Superior temporal gyrus (tissue), 1 donor: Measurements from ENCODE around the gene CYTL1.
"Not testable (repeated sequence)": the region's sequence is repeated elsewhere in the genome, so short reads cannot be mapped to it uniquely, and the experiment has no call there.

ENCODE experiments used
- DNase-seq: peaks from one replicate; pipeline ENCODE4 v3.0.0-alpha.2; 2016; ENCODE audit errors: extremely low spot score

Gene CYTL1

DNA sequence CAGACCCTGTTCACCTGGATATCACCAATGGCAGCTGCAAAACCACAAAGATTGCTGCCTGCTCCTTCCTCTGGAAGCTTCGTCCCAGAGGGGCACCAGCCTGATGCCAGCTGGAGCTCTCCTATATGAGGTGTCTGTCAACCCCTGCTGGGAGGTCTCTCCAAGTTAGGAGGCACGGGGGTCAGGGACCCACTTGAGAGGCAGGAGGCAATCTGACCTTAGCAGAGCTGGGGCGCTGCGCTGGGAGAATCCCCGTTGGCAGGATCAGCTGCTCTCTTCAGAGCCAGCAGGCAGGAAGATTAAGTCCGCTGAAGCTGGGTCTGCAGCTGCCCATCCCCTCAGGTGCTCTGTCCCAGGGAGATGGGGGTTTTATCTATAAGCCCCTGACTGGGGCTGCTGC is 17.6 kb downstream of the CYTL1 start:
- not testable (repeated sequence) for DNase-seq

DNA sequence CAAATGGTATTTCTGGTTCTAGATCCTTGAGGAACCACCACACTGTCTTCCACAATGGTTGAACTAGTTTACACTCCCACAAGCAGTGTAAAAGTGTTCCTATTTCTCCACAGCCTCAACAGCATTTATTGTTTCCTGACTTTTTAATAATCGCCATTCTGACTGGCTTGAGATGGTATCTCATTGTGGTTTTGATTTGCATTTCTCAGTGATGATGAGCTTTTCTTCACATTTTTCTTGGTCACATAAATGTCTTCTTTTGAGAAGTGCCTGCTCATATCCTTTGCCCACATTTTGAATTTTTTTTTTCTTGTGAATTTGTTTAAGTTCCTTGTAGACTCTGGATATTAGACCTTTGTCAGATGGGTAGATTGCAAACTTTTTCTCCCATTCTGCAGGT is 22.3 kb downstream of the CYTL1 start:
- not testable (repeated sequence) for DNase-seq

DNA sequence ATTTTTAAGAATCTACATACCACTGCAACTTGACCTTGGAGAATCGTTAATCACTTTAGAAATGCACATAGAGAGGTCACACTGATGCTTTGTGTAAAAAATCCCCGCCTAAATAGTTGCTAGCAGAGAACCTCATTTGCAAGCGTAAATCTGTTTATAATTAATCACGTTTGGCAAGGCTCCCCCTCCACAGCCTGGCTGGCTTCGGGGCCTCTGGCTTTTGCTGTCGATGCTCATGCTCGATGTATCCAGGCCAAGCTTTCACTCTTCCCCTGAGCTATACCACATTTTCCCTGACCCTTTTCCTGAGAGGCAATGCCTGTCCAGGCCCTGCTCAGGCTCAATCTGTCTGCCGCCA is 23.4 kb downstream of the CYTL1 start:
- no peak for DNase-seq

DNA sequence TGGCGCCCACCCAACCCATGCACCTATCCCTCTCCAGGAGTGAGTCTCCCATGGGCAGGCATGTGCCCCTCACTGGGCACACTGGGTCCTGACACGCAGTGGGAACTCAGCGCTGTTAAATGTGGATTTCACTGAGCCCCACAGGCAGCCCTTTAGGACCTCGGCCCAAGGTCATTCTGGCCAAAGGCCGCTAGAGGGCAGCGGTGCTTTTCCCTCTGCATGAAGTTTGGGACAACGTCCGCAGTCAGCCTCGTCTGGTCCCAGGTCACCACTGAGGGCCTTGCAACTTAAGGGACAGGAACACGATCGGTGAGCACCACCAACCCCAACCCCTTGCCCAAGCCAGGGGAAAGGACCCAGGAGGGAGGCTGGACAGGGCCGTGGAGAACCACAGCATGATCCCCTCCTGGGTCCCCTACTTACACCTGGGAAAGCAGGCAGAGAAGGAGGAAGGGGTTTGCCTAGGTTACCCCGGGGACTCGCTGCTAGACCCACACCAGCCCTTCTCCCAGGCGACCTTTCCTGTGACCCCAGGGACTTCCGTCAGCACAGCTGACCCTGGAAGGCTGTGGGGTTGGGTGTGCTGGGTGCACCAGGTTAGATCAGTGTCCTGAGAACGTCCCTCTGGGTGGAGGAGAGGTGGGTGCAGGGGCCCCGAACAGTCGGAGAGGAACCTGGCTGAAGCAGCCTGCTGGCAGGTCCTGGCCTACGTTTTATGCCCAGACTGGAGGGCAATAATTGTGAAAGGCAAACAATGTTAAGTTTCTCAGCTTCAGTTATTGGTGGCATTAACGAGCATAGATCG is 24.0 kb downstream of the CYTL1 start:
- peak; percentile 79 for DNase-seq

DNA sequence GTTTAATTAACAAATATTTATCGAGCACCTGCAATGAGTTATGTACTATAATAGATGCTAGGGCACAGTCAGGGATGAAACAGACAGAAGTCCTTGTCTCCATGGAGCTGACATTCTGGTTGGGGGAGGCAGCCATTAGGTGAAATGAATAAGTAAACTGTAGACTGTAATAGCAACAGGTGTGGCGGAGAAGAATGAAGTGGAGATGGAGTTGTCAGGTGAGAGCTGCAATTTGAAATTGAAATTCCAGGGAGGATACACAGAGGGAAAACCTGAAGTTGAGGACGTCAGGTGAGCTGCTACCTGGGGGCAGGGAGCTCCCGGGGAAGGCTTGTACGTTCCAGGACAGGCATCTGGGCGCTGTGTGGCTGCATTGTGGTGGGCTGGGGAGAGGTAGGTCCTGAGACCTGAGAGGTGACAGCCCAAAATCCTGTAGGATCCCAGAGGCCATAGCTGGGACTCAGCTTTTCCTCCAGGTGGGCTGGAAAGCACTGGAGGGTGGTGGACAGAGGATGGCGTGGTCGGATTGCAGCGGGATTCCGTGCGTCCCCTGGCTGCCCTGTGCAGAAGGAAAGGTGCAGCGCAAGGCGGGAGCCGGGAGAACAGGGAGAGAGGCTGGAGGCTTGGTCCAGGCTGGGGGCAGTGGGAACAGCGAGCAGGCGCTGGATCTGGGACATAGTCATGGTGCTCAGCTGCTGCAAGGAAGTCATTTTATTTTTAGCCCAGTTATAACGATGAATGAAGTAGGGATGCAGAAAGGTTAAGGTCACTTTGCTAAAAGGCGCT is 24.8 kb downstream of the CYTL1 start:
- no peak for DNase-seq

DNA sequence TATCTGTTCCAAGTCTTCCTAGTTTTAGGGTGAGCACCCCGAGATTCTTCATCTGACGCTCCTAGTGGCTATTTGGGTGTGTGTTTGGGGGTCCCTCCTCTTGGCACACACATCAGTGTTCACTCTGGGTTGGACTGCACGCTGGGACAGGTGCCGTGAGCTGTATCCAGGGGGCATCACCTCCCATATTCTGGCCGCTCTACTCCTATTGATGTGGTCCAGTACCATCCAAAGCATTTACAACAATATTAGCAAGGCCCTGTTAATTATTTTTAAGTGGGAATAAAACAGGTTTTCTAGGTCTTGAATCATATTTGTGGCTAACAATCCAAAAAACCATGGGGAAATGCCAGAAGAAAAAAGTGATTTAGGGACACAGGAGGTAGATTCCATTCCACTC is 26.4 kb downstream of the CYTL1 start:
- DNase-seq: no peak

DNA sequence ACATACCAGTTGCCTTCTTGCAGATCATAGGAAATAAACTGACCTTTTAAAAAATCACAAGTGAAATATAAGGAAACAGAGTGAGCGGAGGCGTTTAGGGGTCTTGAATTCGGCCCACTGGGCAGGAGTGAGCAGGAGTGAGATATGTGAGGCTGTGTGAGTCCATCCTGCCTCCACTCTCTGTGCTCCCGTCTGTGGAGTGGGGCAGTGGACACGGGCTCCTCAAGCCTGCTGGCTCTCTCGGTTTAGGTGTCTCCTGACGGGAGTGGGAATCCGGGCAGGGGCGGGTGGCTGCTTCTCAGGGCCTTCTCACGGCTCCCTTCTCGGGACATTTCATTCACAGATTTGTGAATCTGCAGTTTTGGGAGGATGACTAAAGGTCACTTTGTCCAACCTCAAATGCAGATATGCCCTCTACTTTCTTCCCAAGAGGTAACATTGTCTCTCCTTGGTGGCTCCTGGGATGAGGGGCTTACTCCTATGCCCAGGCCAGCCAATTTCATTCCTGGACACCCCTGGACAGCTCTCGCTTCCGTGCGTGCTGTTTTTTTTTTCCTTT is 27.6 kb downstream of the CYTL1 start:
- no peak for DNase-seq

DNA sequence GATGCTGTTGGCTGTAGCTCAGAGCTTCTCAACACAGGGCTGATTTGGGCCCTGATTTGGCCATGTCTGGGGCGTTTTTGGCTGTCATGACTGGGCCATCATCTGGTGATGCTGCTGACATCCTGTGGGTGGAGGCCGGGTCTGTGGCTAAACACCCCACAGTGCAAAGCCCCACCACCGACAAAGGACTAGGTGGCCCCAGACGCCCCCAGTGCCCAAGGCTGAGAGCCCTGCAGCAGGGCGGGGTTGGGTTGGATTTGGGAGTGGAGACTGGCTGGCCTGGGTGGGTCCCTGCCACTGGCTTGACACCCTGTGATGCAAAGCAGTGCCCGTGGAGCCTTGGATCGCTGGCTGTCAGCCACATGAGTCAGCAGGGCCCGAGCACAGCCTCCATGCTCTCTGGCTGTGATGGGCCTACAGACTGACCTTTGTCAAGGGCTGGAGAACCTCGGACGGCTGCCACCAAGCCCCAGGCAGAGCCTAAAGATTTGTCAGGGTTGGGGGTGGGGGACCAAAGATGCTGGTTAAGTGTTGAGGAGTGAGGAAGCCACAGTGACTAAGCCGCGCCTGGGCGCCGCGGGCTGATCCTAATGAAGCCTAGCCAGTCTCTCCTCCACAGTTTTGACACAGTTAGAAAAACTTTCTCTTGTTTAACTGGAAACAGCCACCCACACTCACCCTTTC is 28.3 kb downstream of the CYTL1 start:
- no peak for DNase-seq

DNA sequence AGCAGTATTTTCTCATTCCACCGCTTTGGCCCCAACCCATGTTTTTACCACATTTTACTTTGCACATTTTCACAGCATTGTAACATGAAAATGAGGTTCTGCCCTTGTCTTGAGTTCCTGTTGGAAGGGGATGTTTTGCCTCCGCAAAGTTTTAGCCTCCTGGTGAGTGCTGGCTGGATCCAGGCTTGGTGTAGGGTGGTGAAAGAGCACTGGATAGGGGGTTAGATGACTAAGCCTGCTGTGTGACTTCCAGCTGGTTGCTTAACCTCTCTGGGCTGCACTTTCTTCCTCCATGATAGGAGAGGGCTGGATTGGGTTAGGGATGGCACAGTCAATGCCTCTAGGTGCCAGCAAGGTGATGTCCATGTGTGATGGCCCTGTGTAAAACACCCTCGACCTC is 28.9 kb downstream of the CYTL1 start:
- no peak for DNase-seq

DNA sequence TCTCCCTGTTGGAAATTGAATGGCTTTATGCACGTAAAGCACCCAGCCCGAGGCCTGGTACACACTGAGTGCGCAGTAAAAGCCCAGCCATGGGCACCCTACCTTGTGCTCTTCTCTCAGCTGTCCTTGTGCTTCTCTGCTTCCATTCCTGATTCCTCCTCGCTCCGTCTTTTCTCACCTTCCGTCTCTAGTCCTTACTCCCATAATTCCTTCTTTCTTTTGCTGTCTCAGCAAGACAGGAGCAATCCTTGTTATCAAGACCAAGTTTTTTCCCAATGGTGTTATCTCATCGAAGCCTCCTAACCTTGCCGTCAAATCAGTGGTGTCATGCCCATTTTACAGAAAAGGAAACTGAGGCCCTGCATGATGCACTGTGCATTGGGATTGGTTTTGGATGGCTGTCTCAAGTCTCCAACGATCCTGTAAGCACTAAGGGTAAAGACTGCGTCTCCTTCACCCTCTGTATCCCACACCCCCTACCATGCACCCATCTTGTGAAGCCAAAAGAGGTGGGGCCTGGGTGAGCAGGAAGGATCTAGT is 30.1 kb downstream of the CYTL1 start:
- DNase-seq: no peak

DNA sequence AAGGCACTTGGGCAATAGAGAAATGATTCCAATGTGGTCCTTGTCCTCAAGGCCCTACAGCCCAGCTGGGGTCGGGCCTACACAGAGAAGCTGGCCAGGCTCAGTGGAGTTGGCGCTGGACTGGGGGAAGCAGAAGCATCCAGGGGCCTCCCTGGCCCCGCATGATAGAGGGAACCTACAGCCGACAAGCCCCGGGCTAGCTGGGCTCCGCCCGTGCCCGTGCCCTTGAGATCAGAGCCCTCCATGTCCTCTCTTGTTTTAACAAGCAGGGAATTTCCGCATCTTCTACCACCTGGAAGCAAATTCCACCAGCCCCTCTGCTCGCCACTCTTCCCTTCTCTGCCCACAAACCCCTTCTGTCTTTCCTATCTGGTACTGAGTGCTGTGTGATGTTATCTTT is 31.6 kb downstream of the CYTL1 start:
- DNase-seq: no peak

DNA sequence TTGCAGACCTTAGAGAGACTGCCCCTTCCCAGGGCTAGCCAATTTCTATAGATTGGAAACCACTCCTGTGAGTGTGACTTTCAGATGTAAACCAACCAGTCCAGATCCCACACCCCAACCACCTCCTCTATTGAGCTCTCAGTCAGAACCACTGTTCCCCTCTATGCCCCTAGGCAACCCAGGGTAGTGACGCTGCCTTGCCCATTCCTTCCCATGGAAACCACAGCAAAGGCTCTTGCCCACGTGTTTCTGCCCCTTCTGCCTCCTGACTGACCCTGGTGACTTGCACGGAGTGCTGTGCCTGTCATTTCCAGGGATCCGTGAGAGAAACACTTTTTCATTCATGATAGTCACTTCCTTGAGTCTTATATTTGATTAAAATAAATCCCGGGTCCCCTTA is 32.4 kb downstream of the CYTL1 start:
- DNase-seq: no peak

DNA sequence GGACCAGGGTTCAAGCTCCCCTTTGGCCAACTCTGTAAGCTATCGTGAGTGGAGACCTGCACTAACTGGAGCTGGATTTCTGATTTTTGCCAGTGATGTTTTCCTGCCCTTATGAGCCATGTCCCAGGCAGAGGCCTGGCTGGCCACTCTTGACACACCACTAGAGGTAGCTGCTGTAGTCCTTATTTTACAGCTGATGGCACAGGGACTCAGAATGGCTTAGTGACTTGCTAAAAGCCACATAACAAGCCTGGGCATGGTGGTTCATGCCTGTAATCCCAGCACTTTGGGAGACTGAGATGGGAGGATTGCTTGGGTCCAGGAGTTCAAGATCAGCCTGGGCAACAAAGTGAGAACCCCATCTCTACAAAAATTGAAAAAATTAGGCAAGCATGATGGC is 33.4 kb downstream of the CYTL1 start:
- DNase-seq: peak; percentile 14

DNA sequence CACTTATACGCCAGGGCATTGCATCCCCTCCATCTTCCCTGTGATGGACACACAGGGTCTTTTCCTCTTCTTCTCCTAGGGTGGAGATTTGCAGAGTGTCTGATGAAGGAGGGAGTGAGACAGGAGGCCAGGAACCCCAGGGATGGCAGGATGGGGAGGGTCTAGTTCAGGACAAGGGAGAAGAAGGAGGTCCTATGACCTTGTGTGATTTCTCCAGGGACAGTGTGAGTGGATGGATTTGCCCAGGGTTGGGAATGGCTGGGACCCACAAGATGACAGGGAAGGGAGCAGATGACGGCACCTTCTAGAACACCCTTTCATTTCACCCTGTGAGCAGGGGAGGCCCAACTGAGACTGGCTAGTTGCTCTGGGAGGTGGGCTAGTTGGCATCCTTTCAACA is 34.2 kb downstream of the CYTL1 start:
- no peak for DNase-seq

DNA sequence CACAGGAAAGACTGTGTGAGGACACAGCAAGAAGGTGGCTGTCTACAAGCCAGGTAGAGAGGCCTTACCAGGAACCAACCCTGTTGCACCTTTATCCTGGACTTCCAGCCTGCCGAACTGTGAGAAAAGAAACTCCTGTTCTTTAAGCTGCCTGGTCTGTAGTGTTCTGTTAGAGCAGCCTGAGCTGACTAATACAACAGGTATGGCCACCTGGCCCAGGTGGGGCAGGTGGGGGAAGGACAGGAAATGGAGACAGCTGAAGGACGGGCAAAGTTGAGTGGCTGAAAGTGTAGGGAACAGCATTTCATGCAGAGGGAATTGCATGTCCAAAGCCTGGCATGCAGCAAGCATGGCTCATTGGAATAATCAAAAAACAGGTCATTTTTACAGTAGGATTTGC is 35.1 kb downstream of the CYTL1 start:
- DNase-seq: no peak

DNA sequence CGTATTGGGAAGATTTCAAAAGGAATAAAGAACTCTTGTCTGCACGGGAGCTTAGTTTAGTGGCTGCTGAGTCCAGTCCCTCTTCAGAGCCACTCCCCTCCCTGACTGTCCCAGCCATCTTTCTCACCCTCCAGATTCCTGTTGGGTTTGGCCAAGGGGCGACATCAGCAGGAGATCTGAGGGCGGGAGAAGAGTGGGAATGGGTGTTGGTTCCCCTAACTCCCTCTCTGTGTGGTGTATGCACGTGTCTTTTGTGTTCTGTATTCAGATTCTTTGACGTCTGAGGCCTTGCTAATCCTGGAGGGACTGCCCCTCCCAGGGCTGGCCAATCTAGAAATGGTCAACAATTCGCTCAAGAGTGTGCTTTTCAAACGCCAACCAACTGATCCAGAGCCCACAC is 37.4 kb downstream of the CYTL1 start:
- DNase-seq: no peak

DNA sequence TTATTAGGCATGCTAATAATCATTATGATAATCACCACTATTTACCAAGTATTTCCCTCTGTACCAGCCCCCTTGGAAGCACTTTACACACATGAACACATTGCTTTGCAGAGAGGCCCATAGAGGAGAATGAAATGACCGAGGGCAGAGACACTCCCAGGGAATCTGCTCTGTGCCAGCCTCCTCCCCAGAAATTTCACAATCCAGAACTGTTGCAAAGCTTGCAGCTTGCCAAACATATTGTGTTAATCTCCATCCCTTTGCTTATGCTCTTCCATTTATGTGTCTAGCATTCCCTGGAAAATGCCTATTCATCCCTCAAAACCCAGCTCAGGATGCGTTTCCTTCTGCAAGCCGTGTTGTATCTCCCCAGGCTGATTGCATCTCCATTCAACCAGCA is 37.8 kb downstream of the CYTL1 start:
- no peak for DNase-seq

DNA sequence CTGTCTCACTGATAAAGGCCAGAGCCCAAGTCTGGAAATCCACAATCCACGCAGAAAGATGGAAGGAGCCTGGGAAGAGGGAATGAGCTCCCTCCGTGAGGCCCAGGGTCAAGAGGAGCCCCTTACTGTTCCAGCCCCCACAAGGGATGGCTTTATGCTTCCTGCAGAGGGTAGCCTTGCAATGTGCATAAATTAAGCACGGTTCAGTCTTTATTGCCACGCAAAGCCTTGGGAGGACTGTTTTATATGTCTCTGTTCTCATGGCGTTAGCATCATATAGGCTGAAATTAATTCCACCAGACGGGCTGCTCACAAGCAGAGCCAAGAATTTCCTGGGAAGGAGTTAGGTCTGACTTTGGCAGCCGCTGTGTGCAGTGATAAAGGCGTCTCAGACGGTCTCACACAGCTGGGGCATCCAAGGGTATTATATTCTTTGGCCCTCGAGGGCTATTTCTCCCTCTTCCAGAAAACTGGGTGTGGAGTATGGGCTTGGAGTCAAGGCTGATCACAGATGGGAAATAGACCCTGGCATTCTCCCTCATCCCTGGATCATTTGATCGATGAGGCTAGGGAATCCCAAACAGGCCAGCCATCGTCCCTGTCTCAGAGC is 38.5 kb downstream of the CYTL1 start:
- DNase-seq: no peak

DNA sequence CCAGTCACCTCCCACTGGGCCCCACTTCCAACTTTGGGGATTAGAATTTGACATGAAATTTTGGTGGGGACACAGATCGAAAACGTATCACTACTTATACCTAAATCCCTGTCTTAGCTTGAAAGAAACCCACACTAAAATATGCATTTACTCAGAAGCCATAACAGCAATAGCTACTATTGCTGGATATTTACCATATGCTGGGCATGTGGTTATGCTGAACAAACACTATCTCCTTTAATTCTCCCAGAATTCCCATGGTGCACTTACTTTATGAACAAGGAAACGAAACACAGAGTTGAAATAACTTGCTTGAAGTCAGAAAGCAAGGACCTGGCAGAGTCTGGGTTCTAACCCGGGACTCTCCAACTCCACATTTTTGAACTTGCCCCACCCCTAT is 39.3 kb downstream of the CYTL1 start:
- no peak for DNase-seq

DNA sequence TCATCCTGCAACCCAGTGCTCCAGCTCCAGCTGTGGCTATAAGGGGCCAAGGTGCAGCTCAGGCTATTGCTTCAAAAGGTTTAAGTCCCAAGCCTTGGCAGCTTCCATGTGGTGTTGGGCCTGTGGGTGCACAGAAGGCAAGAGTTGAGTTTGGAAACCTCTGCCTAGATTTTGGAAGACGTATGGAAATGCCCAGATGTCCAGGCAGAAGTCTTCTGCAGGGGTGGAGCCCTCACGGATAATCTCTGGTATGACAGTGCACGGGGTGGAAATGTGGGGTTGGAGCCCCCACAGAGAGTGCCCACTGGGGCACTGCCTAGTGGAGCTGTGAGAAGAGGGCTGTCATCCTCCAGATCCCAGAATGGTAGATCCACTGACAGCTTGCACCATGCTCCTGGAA is 44.5 kb downstream of the CYTL1 start:
- no peak for DNase-seq

DNA sequence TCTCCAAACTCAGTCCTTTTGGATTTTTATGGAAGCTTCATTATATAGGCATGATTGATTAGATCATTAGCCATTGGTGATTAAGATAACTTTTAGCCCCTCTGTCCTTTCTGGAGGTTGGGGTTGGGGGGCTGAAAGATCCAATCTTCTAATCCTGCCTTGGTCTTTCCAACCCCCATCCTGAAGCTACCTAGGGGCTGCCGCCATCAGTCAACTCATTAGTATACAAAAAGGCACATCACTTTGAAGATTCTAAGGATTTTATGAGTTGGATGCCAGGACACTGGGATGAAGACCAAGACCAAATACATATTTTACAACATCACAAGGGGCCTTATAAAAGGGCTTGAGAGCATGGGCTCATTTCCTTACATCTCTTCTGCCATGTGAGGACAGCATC is 47.5 kb downstream of the CYTL1 start:
- no peak for DNase-seq

DNA sequence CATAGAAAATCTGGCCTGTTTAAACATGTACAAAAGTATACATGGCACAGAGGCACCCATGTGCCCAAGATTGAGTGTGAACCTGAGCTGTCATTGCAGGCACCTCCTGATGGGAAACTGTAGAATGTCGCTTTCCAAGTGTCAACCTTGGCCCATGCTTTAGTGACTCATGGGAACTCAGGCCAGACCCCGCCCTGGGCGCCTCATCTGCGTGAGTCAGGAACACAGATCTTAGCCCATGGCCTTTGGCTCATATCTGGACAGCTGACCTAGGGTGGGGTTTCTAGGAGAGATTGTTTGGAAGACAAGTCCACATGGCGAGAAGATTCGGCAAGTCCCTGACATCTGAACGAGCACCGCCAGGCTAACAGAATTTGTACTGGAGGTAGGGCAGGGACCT is 50.0 kb downstream of the CYTL1 start:
- no peak for DNase-seq
